IMR-90 (cell line): ENCODE results near the gene NOL12. TPM values are rescaled to one million over a fixed set of nuclear protein-coding genes. Genes with fewer than 3 reads are reported as not detected.

Experiments used
- ATAC-seq: fragments of 200-7000 bp; cut with Tn5 transposase; 2 replicates; pipeline ENCODE4 v1.9.1; 2020; ENCODE audit warnings: low read depth, mild to moderate bottlenecking, moderate library complexity
- BruUV-seq: library from RNA; stranded (reverse); fragments of 400-500 nt; replicated peaks from 2 replicates; lab custom pipeline; 2021; lab: Mats Ljungman, UMichigan
- CTCF ChIA-PET: fragments of 300-600 bp; formaldehyde crosslinking; extraction: SDS; loops from one replicate; lab custom pipeline; 2021; ENCODE audit warnings: antibody characterized with exemption; lab: Yijun Ruan, JAX
- POLR2A ChIA-PET: fragments of 300-600 bp; sonication (Branson Sonifier 250); formaldehyde crosslinking; loops from one replicate; lab custom pipeline; 2022; ENCODE audit warnings: antibody characterized with exemption; ENCODE audit not compliant: unreplicated experiment; lab: Charles Lee
- DNase-seq: peaks from one replicate; pipeline ENCODE4 v3.0.0; 2013
- H2AFZ ChIP-seq: replicated peaks from 2 replicates; pipeline ENCODE3; 2013; ENCODE audit warnings: low read length, mild to moderate bottlenecking; ENCODE audit not compliant: poor library complexity
- H2AK5ac ChIP-seq: 2 replicates; pipeline ENCODE4 v1.6.1; 2013; ENCODE audit warnings: low read depth, low read length, inconsistent platforms
- H2AK9ac ChIP-seq: replicated peaks from 2 replicates; pipeline ENCODE3; 2013; ENCODE audit warnings: mild to moderate bottlenecking, low read depth, low read length, moderate library complexity; ENCODE audit not compliant: poor library complexity
- H2BK120ac ChIP-seq: 2 replicates; pipeline ENCODE4 v1.6.1; 2013; ENCODE audit warnings: low read depth, low read length, inconsistent platforms
- H2BK15ac ChIP-seq: 3 replicates; pipeline ENCODE4 v1.6.1; 2013; ENCODE audit warnings: low read depth, low read length, inconsistent platforms
- H2BK20ac ChIP-seq: 2 replicates; pipeline ENCODE4 v1.6.1; 2013; ENCODE audit warnings: low read depth, mild to moderate bottlenecking, inconsistent platforms, low read length, moderate library complexity
- H2BK5ac ChIP-seq: 2 replicates; pipeline ENCODE4 v1.6.1; 2013; ENCODE audit warnings: mild to moderate bottlenecking, low read depth, low read length, inconsistent platforms; ENCODE audit not compliant: poor library complexity, severe bottlenecking
- H3K14ac ChIP-seq: replicated peaks from 2 replicates; pipeline ENCODE4 v1.6.1; 2013; ENCODE audit warnings: low read depth, low read length, inconsistent platforms
- H3K18ac ChIP-seq: 2 replicates; pipeline ENCODE4 v1.6.1; 2013; ENCODE audit warnings: low read depth, low read length, control low read depth
- H3K23ac ChIP-seq: 2 replicates; pipeline ENCODE4 v1.6.1; 2013; ENCODE audit warnings: low read depth, low read length, inconsistent platforms
- H3K27ac ChIP-seq: 2 replicates; pipeline ENCODE4 v1.5.1; 2013; ENCODE audit warnings: mild to moderate bottlenecking, control low read depth, low read length; ENCODE audit not compliant: insufficient read depth
- H3K27me3 ChIP-seq: 2 replicates; pipeline ENCODE4 v1.6.1; 2013; ENCODE audit warnings: low read length; ENCODE audit not compliant: control insufficient read depth, insufficient read depth
- H3K36me3 ChIP-seq: 2 replicates; pipeline ENCODE4 v1.6.1; 2013; ENCODE audit warnings: low read length, mixed read lengths; ENCODE audit not compliant: control insufficient read depth, insufficient read depth
- H3K4ac ChIP-seq: 2 replicates; pipeline ENCODE4 v1.6.1; 2013; ENCODE audit warnings: low read depth, low read length, inconsistent platforms
- H3K4me1 ChIP-seq: 2 replicates; pipeline ENCODE4 v1.6.1; 2013; ENCODE audit warnings: low read length, mixed read lengths; ENCODE audit not compliant: control insufficient read depth, insufficient read depth
- H3K4me2 ChIP-seq: 2 replicates; pipeline ENCODE4 v1.6.1; 2013; ENCODE audit warnings: low read depth, mild to moderate bottlenecking, control low read depth, low read length, moderate library complexity
- H3K4me3 ChIP-seq: 2 replicates; pipeline ENCODE4 v1.5.1; 2013; ENCODE audit warnings: low read depth, mild to moderate bottlenecking, control low read depth, low read length, moderate library complexity; ENCODE audit not compliant: insufficient read depth
- H3K56ac ChIP-seq: 2 replicates; pipeline ENCODE4 v1.6.1; 2013; ENCODE audit warnings: low read length, inconsistent platforms; ENCODE audit not compliant: insufficient read depth; ENCODE audit errors: extremely low read depth
- H3K79me1 ChIP-seq, 2 experiments: 2 replicates each; pipeline ENCODE4 v1.6.1; 2013; ENCODE audit warnings: low read length in 2 of 2, inconsistent platforms in 1 of 2, low read depth in 1 of 2
- H3K9ac ChIP-seq: 2 replicates; pipeline ENCODE4 v1.6.1; 2013; ENCODE audit warnings: low read depth, low read length, control low read depth
- H3K9me1 ChIP-seq: 2 replicates; pipeline ENCODE4 v1.6.1; 2013; ENCODE audit warnings: low read length, inconsistent platforms; ENCODE audit not compliant: insufficient read depth
- H3K9me3 ChIP-seq: 2 replicates; pipeline ENCODE4 v1.6.1; 2013; ENCODE audit warnings: low read length; ENCODE audit not compliant: control insufficient read depth, insufficient read depth
- H4K20me1 ChIP-seq: 2 replicates; pipeline ENCODE4 v1.6.1; 2013; ENCODE audit warnings: low read length, inconsistent platforms; ENCODE audit not compliant: insufficient read depth
- H4K5ac ChIP-seq: 2 replicates; pipeline ENCODE4 v1.6.1; 2013; ENCODE audit warnings: mild to moderate bottlenecking, low read depth, low read length, control low read depth
- H4K8ac ChIP-seq, 2 experiments: 2 replicates each; pipeline ENCODE4 v1.6.1; 2013; ENCODE audit warnings: low read depth in 2 of 2, low read length in 2 of 2, control low read depth in 1 of 2, inconsistent platforms in 1 of 2
- H4K91ac ChIP-seq: 2 replicates; pipeline ENCODE4 v1.6.1; 2013; ENCODE audit warnings: low read depth, low read length, inconsistent platforms; ENCODE audit not compliant: insufficient read depth
- BHLHE40 ChIP-seq: fragments of 150-350 bp; IDR thresholded peaks from 2 replicates; pipeline ENCODE4 v1.6.1; 2016; ENCODE audit warnings: mild to moderate bottlenecking, low read depth, low read length
- CEBPB ChIP-seq: IDR thresholded peaks from 2 replicates; pipeline ENCODE4 v1.6.1; 2012; ENCODE audit warnings: low read depth, low read length, improper control_type of control experiment
- CHD1 ChIP-seq: IDR thresholded peaks from 2 replicates; pipeline ENCODE4 v1.6.1; 2012; ENCODE audit warnings: low read depth, low read length, improper control_type of control experiment
- CTCF ChIP-seq: conservative IDR thresholded peaks from 2 replicates; pipeline ENCODE4 v1.5.1; 2012; ENCODE audit warnings: mild to moderate bottlenecking, low read depth, low read length, improper control_type of control experiment
- FOS ChIP-seq: fragments of 150-350 bp; IDR thresholded peaks from 2 replicates; pipeline ENCODE4 v1.6.1; 2016; ENCODE audit warnings: low read depth, low read length
- MAFK ChIP-seq: IDR thresholded peaks from 2 replicates; pipeline ENCODE4 v1.6.1; 2012; ENCODE audit warnings: low read depth, low read length, improper control_type of control experiment
- MAZ ChIP-seq: IDR thresholded peaks from 2 replicates; pipeline ENCODE4 v1.6.1; 2012; ENCODE audit warnings: low read depth, mild to moderate bottlenecking, low read length, improper control_type of control experiment, moderate library complexity, borderline replicate concordance
- MXI1 ChIP-seq: IDR thresholded peaks from 2 replicates; pipeline ENCODE4 v1.6.1; 2012; ENCODE audit warnings: low read depth, mild to moderate bottlenecking, low read length, moderate library complexity, borderline replicate concordance
- NFE2L2 ChIP-seq: fragments of 150-350 bp; IDR thresholded peaks from 2 replicates; pipeline ENCODE4 v1.6.1; 2016; ENCODE audit warnings: low read depth, mild to moderate bottlenecking, low read length
- RAD21 ChIP-seq: IDR thresholded peaks from 2 replicates; pipeline ENCODE4 v1.6.1; 2012; ENCODE audit warnings: low read length, improper control_type of control experiment
- RCOR1 ChIP-seq: IDR thresholded peaks from 2 replicates; pipeline ENCODE4 v1.6.1; 2012; ENCODE audit warnings: mild to moderate bottlenecking, low read length, improper control_type of control experiment; ENCODE audit not compliant: insufficient replicate concordance
- WGBS, 2 experiments: methylation state at CpG; one replicate each; pipeline versions ENCODE4 v1.1.5 to v1.1.7; 2013; ENCODE audit warnings: missing lambda C conversion rate in 2 of 2; ENCODE audit not compliant: insufficient read length in 1 of 2; ENCODE audit errors: extremely low coverage in 2 of 2; 5-methylcytosine and 5-hydroxymethylcytosine counted together
- dilution Hi-C: fragments of 300-500 bp; cut with HindIII; formaldehyde crosslinking; loops from one replicate; pipeline ENCODE4 v1.14.3; 2018; ENCODE audit warnings: low sequenced_read_pairs; ENCODE audit not compliant: unreplicated experiment
- in situ Hi-C: fragments of 300-500 bp; cut with MboI; formaldehyde crosslinking; loops from 3 replicates; pipeline ENCODE4 v1.14.3; 2019; ENCODE audit warnings: low sequenced_read_pairs, inconsistent platforms, mixed read lengths
- intact Hi-C: fragments of 100-400 bp; cut with micrococcal nuclease; formaldehyde crosslinking; loops from 2 replicates; pipeline ENCODE4 v1.10.0; 2022
- polyA plus RNA-seq, 3 experiments: library from polyadenylated mRNA; depleted of rRNA; stranded (reverse); fragments of >200 nt; gene quantifications; 2 replicates each; pipeline ENCODE4 v1.2.3, GENCODE V29; 2012; ENCODE audit warnings: low replicate concordance in 1 of 3
- total RNA-seq: library from RNA; depleted of rRNA; stranded (reverse); fragments of >200 nt; gene quantifications from 2 replicates; pipeline ENCODE4 v1.2.3, GENCODE V29; 2012
- TF ChIP-seq, protein P1 (sequence below): fragments of 150-350 bp; IDR thresholded peaks from 2 replicates; pipeline ENCODE4 v1.6.1; 2016; ENCODE audit warnings: low read depth, mild to moderate bottlenecking, low read length, moderate library complexity, borderline replicate concordance

NOL12 gene
- total and polyA plus RNA-seq, 2 of the 4 experiments (the other 2 are of a cell fraction), result 16.0 to 25.6 TPM

- TF ChIP-seq, protein P1, sequence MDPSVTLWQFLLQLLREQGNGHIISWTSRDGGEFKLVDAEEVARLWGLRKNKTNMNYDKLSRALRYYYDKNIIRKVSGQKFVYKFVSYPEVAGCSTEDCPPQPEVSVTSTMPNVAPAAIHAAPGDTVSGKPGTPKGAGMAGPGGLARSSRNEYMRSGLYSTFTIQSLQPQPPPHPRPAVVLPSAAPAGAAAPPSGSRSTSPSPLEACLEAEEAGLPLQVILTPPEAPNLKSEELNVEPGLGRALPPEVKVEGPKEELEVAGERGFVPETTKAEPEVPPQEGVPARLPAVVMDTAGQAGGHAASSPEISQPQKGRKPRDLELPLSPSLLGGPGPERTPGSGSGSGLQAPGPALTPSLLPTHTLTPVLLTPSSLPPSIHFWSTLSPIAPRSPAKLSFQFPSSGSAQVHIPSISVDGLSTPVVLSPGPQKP, result no peak
Observed at GRCh38 chr22:37677493-37677974, 8.6 kb upstream of the NOL12 start (continued).

GRCh38 chr22:37678372-37678771 is 7.8 kb upstream of the NOL12 start:
- WGBS, 2 experiments, result 73% methylated on average over 3 of the region's 18 CpGs; no CpG with 5 or more reads in 1 of the 2 experiments
- Histone ChIP-seq H3K4me1 (peaks cover 20% of the 10 kb centered on the region), H4K8ac (no peak overlapping the region), H2BK20ac (no peak overlapping the region), H4K5ac (no peak overlapping the region), H3K9me1 (no peaks in the 10 kb centered on the region; the same call in 1 of the 2 replicates), H3K27ac (peak overlapping the region; percentile 60), H3K18ac (no peak overlapping the region), H2AK9ac (peak overlapping the region; percentile 70), H4K91ac (no peak overlapping the region), H2AK5ac (peak overlapping the region; percentile 44), H2BK120ac (no peak overlapping the region), H3K14ac (peak overlapping the region; percentile 38), H3K9me3 (no peaks in the 10 kb centered on the region), H3K79me1 (peaks cover 12 to 50% of the 10 kb centered on the region in 2 experiments; a peak in 3 of 4 replicates), H3K27me3 (no peaks in the 10 kb centered on the region), H3K23ac (peak overlapping the region; percentile 62; the same call in 1 of the 2 replicates), H3K56ac (peak overlapping the region; percentile 63; the same call in 1 of the 2 replicates), H3K4ac (no peak overlapping the region; the same call in 1 of the 2 replicates), H3K36me3 (peaks cover 28% of the 10 kb centered on the region), H2BK15ac (no peak overlapping the region), H2BK5ac (peak overlapping the region; percentile 49), H4K20me1 (peaks cover 69% of the 10 kb centered on the region), H3K9ac (peak overlapping the region; percentile 65), H3K4me2 (peak overlapping the region; percentile 79), H3K4me3 (peak overlapping the region; percentile 14; the same call in 1 of the 2 replicates), H2AFZ (peak overlapping the region; percentile 11)
- in situ Hi-C loops, result no loop called here
- BruUV-seq, result no TSS peak
- ChIA-PET CTCF (no interaction called here), POLR2A (interaction anchor here (0.5 to 1.0 kb wide), 2 partner anchors 17 to 111 kb away, joined by 3 to 17 read pairs; no protein-coding TSS in a partner anchor)
- dilution Hi-C loops, result no loop called here
- no peak for DNase-seq
- intact Hi-C loops, result loop anchor here (5.0 kb wide), 1 partner anchor 131 kb away; no protein-coding TSS in a partner anchor
- no peak for ATAC-seq
- TF ChIP-seq MAFK, result no peak
- TF ChIP-seq FOS, result no peak
- TF ChIP-seq CHD1, result no peak
- TF ChIP-seq CEBPB, result no peak
- TF ChIP-seq RAD21, result no peak
- no peak for TF ChIP-seq MXI1
- TF ChIP-seq, protein P1, result no peak
- TF ChIP-seq RCOR1, result no peak
- no peak for TF ChIP-seq NFE2L2
- no peak for TF ChIP-seq CTCF
- TF ChIP-seq MAZ, result no peak
- TF ChIP-seq BHLHE40, result no peak
